ELR (cell line): ENCODE measurements around the gene BRICD5.

Experiments used
- DNase-seq: peaks from one replicate; pipeline ENCODE4 v3.0.0-alpha.2; 2015; ENCODE audit warnings: low read depth

BRICD5 gene

DNA sequence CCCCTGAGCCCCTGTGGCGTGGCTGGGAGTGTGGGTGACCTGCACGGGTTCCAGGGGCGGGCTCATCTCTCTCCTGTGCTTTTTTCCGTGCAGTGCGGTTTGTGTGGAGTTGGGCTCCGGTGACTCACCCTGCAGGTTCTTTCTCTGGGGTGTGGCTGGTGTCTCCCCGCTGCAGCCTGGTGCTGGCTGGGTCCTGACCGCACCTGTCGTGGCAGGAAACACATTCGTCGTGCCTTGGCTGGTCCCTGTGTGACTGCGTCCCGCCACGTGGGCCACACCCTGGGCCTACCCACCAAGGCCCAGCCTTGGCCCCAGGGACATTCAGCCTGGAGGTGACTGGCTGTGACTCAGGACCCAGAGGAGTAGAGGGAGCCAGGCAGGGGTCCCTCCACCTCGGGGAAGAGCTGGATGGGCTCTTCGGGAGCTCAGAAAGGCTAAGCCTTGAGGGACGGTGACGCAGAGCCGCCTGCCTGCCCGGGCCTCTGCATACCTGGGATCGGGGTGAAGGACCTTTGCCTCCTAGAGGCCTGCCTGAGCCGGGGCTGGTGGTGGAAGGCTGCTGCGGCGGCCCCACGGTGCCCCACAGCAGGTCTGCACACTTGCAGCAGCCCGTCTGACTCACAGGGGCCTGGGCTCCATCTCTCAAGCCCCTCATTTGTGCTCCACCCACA lies 47.3 kb downstream of the BRICD5 start:
- DNase-seq = no peak

DNA sequence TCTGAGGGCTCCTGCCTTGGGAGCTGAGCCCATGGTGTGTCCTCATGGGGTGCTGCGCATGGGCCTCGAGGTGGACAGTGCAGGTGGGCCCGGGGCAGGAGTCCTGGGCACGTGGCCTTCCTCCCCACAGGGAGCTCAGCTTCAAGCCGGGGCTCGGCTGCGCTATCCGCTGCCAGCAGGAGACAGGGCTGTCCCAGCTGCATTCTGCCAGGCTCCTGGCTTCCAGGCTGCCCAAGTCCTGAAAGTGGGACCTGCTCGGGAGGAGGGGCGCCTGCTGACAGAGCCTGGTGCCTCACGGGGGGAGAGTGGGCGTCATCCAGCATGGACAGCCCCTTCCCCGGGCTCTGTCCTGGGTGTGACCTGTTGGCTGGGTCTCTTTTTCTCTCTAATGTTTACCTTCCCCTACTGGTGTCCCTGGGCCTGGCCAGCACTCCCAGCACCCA lies 48.0 kb downstream of the BRICD5 start:
- DNase-seq = no peak

DNA sequence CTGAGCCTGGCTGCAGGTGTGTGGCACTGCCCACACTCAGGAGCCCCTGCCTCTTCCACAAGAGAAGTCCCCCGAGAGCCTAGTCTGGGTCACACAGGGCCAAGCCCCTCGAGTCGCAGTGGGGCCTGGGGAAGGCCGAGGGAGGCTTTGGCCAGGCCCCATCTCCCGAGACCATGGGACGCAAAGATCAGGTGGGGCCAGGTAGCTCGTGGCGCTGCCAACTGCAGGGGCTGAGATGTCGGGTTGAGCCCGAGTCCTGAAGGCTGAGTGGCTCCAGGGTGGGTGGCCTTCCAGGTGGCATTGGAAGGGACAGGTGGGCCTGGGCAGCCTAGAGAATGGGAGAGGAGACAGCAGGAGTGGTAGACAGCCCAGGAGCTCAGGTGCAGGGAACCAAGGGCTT lies 48.8 kb downstream of the BRICD5 start:
- DNase-seq = no peak

DNA sequence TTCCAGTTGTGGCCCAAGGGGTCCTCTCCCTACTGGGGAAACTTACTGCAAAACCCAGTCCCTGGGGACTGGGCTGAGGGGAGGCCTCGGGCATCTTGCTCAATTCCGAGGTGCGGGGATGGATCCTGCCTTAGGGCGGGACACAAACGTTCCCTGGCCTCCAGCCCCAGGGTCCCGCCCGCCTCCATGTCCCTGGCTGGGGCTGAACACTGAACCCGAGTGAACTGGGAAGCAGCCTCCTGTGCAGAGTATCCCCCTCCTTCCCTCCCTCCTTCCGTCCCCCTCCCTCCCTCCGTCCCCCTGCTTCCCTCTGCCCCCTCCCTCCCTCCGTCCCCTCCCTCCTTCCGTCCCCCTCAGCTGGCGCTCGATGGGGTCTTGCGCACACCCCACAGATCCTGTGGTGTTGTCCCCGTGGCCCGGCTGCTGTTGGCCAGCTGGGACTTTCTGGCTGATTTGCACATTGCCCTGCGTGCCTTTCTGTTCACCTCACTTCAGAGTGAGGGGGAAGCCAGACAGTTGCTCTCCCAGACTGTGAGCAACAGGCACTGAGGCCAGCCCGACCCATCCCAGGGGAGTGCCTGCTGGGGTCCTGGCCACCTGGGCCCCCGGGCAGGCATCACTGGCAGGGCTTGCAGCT lies 49.6 kb downstream of the BRICD5 start:
- no peak for DNase-seq
